GM12891 (cell line): ENCODE results near the gene SYNDIG1.

Experiments
- PAX5 ChIP-seq: IDR thresholded peaks from 2 replicates; pipeline ENCODE4 v1.6.1; 2011; ENCODE audit warnings: low read length, moderate library complexity, mild to moderate bottlenecking; ENCODE audit not compliant: insufficient read depth, severe bottlenecking
- POLR2A ChIP-seq: IDR thresholded peaks from 2 replicates; pipeline ENCODE4 v1.6.1; 2011; ENCODE audit warnings: low read depth, low read length, control low read depth
- POLR2AphosphoS5 ChIP-seq: IDR thresholded peaks from 2 replicates; pipeline ENCODE4 v1.6.1; 2011; ENCODE audit warnings: low read depth, low read length, control low read depth
- POU2F2 ChIP-seq: IDR thresholded peaks from 2 replicates; pipeline ENCODE4 v1.6.1; 2011; ENCODE audit warnings: low read depth, mild to moderate bottlenecking, control low read depth, low read length, moderate library complexity
- SPI1 ChIP-seq: IDR thresholded peaks from 2 replicates; pipeline ENCODE4 v1.6.1; 2011; ENCODE audit warnings: low read depth, low read length, control low read depth
- TAF1 ChIP-seq: IDR thresholded peaks from 2 replicates; pipeline ENCODE4 v1.6.1; 2011; ENCODE audit warnings: low read depth, low read length, control low read depth

GRCh38 chr20:24461848-24462247, 7.6 kb upstream of the SYNDIG1 start:
- no peak for TF ChIP-seq POLR2AphosphoS5
- no peak for TF ChIP-seq POLR2A
- no peak for TF ChIP-seq TAF1
- TF ChIP-seq PAX5: no peak
- no peak for TF ChIP-seq SPI1
- no peak for TF ChIP-seq POU2F2
